HepG2 (cell line): ENCODE measurements around the gene RNASE13. TPM values are rescaled to one million over a fixed set of nuclear protein-coding genes. Genes with fewer than 3 reads are reported as not detected.

ENCODE experiments used
- CENPBD1 ChIP-seq: sonication (generic); formaldehyde crosslinking; IDR thresholded peaks from 2 replicates; pipeline ENCODE4 v1.8.0; 2022; ENCODE audit warnings: missing genetic modification reagents, low read depth, mild to moderate bottlenecking, borderline replicate concordance
- E2F5 ChIP-seq: sonication (generic); formaldehyde crosslinking; conservative IDR thresholded peaks from 2 replicates; pipeline ENCODE4 v1.4.0; 2020; ENCODE audit warnings: missing genetic modification reagents
- EHMT2 ChIP-seq: fragments of 200-600 bp; sonication (generic); IDR thresholded peaks from 2 replicates; pipeline ENCODE4 v1.7.0; 2017; ENCODE audit warnings: antibody characterized with exemption, low read depth, low read length, borderline replicate concordance
- FOXO1 ChIP-seq: sonication (generic); formaldehyde crosslinking; IDR thresholded peaks from 2 replicates; pipeline ENCODE4 v1.4.0; 2020; ENCODE audit warnings: missing genetic modification reagents
- GLI4 ChIP-seq: sonication (generic); formaldehyde crosslinking; IDR thresholded peaks from 2 replicates; pipeline ENCODE4 v1.5.1; 2020; ENCODE audit warnings: missing genetic modification reagents, mild to moderate bottlenecking, moderate library complexity, borderline replicate concordance
- KDM5B ChIP-seq: sonication (generic); formaldehyde crosslinking; IDR thresholded peaks from 2 replicates; pipeline ENCODE4 v1.4.0; 2020; ENCODE audit warnings: missing genetic modification reagents, mild to moderate bottlenecking, borderline replicate concordance
- MYC ChIP-seq: sonication (generic); formaldehyde crosslinking; IDR thresholded peaks from 2 replicates; pipeline ENCODE4 v1.9.0; 2021; ENCODE audit warnings: missing genetic modification reagents, borderline replicate concordance
- NFE2L1 ChIP-seq: sonication (generic); formaldehyde crosslinking; IDR thresholded peaks from 2 replicates; pipeline ENCODE4 v1.4.0; 2020; ENCODE audit warnings: missing genetic modification reagents, mild to moderate bottlenecking, borderline replicate concordance
- NR3C1 ChIP-seq: sonication (generic); formaldehyde crosslinking; IDR thresholded peaks from 2 replicates; pipeline ENCODE4 v1.4.0; 2020; ENCODE audit warnings: missing genetic modification reagents
- PAX8 ChIP-seq: sonication (generic); formaldehyde crosslinking; IDR thresholded peaks from 2 replicates; pipeline ENCODE4 v1.8.0; 2022; ENCODE audit warnings: mild to moderate bottlenecking, missing genetic modification reagents, borderline replicate concordance
- PCBP2 ChIP-seq: fragments of 200-400 bp; formaldehyde crosslinking; optimal IDR thresholded peaks from 2 replicates; pipeline ENCODE3; 2018; ENCODE audit warnings: low read length, low read depth; ENCODE audit not compliant: poor library complexity, severe bottlenecking
- PHF8 ChIP-seq: sonication (generic); formaldehyde crosslinking; IDR thresholded peaks from 2 replicates; pipeline ENCODE4 v1.5.0; 2020; ENCODE audit warnings: missing genetic modification reagents
- REPIN1 ChIP-seq: sonication (generic); formaldehyde crosslinking; IDR thresholded peaks from 2 replicates; pipeline ENCODE4 v1.8.0; 2022; ENCODE audit warnings: missing genetic modification reagents, low read depth, mild to moderate bottlenecking, borderline replicate concordance
- RFXANK ChIP-seq: IDR thresholded peaks from 2 replicates; pipeline ENCODE4 v1.6.1; 2016
- ZBTB1 ChIP-seq: sonication (generic); formaldehyde crosslinking; IDR thresholded peaks from 2 replicates; pipeline ENCODE4 v1.4.0; 2020; ENCODE audit warnings: missing genetic modification reagents, borderline replicate concordance
- ZNF207 ChIP-seq: fragments of 450-650 bp; IDR thresholded peaks from 2 replicates; pipeline ENCODE4 v1.6.1; 2016; ENCODE audit warnings: antibody characterized with exemption, borderline replicate concordance
- ZNF225 ChIP-seq: sonication (generic); formaldehyde crosslinking; IDR thresholded peaks from 2 replicates; pipeline ENCODE4 v1.4.0; 2020; ENCODE audit warnings: mild to moderate bottlenecking, missing genetic modification reagents
- ZNF407 ChIP-seq: sonication (generic); formaldehyde crosslinking; IDR thresholded peaks from one replicate; pipeline ENCODE4 v1.5.1; 2020; ENCODE audit warnings: mild to moderate bottlenecking, missing genetic modification reagents; ENCODE audit errors: not compliant biosample characterization
- ZNF503 ChIP-seq: sonication (generic); formaldehyde crosslinking; IDR thresholded peaks from 2 replicates; pipeline ENCODE4 v1.4.0; 2020; ENCODE audit warnings: missing genetic modification reagents
- ZNF619 ChIP-seq: sonication (generic); formaldehyde crosslinking; IDR thresholded peaks from 2 replicates; pipeline ENCODE4 v1.4.0; 2020; ENCODE audit warnings: mild to moderate bottlenecking, missing genetic modification reagents
- polyA plus RNA-seq, 8 experiments: library from polyadenylated mRNA; depleted of rRNA in 3 of 8; stranded (reverse) in 7 of 8; unstranded in 1 of 8; fragments of >200 nt; fragmentation: Illumina TruSeq in 4 of 8; extraction: Trizol in 4 of 8; gene quantifications; 2 replicates each; pipeline versions ENCODE4 v1.2.1 to v1.2.3, GENCODE V29; 2011 to 2016; ENCODE audit warnings: low read depth in 4 of 8, missing spikeins in 1 of 8, mixed read lengths in 1 of 8; ENCODE audit not compliant: insufficient read depth in 1 of 8
- total RNA-seq, 5 experiments: library from RNA; depleted of rRNA; stranded (reverse); fragments of >200 nt; fragmentation: Illumina TruSeq; extraction: Trizol; gene quantifications; 2 replicates each; pipeline ENCODE4 v1.2.3, GENCODE V29; 2016; ENCODE audit warnings: low read depth in 1 of 5

RNASE13 gene
- total and polyA plus RNA-seq, 2 of the 13 experiments (the other 11 are each of a cell fraction or from before 2014, with no cell fraction given), result 1.0 TPM; not detected in 1

GRCh38 chr14:21014761-21015190 is 19.8 kb downstream of the RNASE13 start (continued):
- TF ChIP-seq E2F5 (CRISPR knock-in tag) (no peak), MYC (CRISPR knock-in tag) (no peak), CENPBD1 (CRISPR knock-in tag) (no peak), PHF8 (CRISPR knock-in tag) (no peak), ZNF503 (CRISPR knock-in tag) (no peak), GLI4 (CRISPR knock-in tag) (no peak), ZBTB1 (CRISPR knock-in tag) (no peak), ZNF619 (CRISPR knock-in tag) (0 out of 2 replicates have a peak, but pooled peaks have one; percentile 65), KDM5B (no peak), RFXANK (CRISPR knock-in tag) (no peak), NR3C1 (CRISPR knock-in tag) (no peak), PAX8 (CRISPR knock-in tag) (no peak), ZNF407 (no peak), ZNF225 (CRISPR knock-in tag) (no peak), FOXO1 (CRISPR knock-in tag) (no peak; the same call in 1 of the 2 replicates), NFE2L1 (CRISPR knock-in tag) (no peak), PCBP2 (no peak), REPIN1 (CRISPR knock-in tag) (no peak), EHMT2 (no peak), ZNF207 (no peak)
